K562 (cell line): ENCODE data around the gene AGFG1.

Experiments
- CEBPB ChIP-seq: fragments of 450-650 bp; IDR thresholded peaks from 2 replicates; pipeline ENCODE4 v1.6.1; 2016; ENCODE audit warnings: missing genetic modification characterization, missing compliant biosample characterization
- CHCHD3 ChIP-seq: fragments of 250-450 bp; sonication (Bioruptor Pico); IDR thresholded peaks from 2 replicates; pipeline ENCODE4 v2.1.2; 2022; ENCODE audit warnings: mild to moderate bottlenecking
- EZH2 ChIP-seq: IDR thresholded peaks from 2 replicates; pipeline ENCODE4 v1.6.1; 2012; ENCODE audit warnings: low read depth, mild to moderate bottlenecking, inconsistent platforms, low read length, borderline replicate concordance
- FOS ChIP-seq: IDR thresholded peaks from 3 replicates; pipeline ENCODE4 v1.6.1; 2011; ENCODE audit not compliant: insufficient read length; ENCODE audit errors: extremely low read depth
- FOSL1 ChIP-seq: fragments of 200-800 bp; sonication (Bioruptor generic); conservative IDR thresholded peaks from 2 replicates; pipeline ENCODE4 v1.6.1; 2016; ENCODE audit warnings: missing genetic modification characterization, missing compliant biosample characterization
- YY1 ChIP-seq, 3 experiments: IDR thresholded peaks; 2 replicates each; pipeline ENCODE4 v1.6.1; 2011; ENCODE audit warnings: low read length in 2 of 3, mild to moderate bottlenecking in 2 of 3, moderate library complexity in 2 of 3, borderline replicate concordance in 1 of 3, control low read depth in 1 of 3, low read depth in 1 of 3; ENCODE audit not compliant: insufficient read depth in 3 of 3, insufficient replicate concordance in 2 of 3, control insufficient read depth in 1 of 3, insufficient read length in 1 of 3; ENCODE audit errors: extremely low read depth in 1 of 3
- ZBTB8A ChIP-seq: fragments of 450-650 bp; IDR thresholded peaks from 2 replicates; pipeline ENCODE4 v1.6.1; 2018; ENCODE audit warnings: mild to moderate bottlenecking, moderate library complexity; ENCODE audit not compliant: partially characterized antibody
- TF ChIP-seq, protein P1 (sequence below), 3 experiments: IDR thresholded peaks in 2 of 3; conservative IDR thresholded peaks in 1 of 3; 2 replicates each; pipeline ENCODE4 v1.5.1; 2011 to 2012; ENCODE audit warnings: low read length in 3 of 3, mild to moderate bottlenecking in 3 of 3, control low read depth in 2 of 3, improper control_type of control experiment in 1 of 3, inconsistent platforms in 1 of 3, low read depth in 1 of 3, mixed read lengths in 1 of 3, moderate library complexity in 1 of 3; ENCODE audit not compliant: insufficient read depth in 2 of 3
- TF ChIP-seq, protein P2 (sequence below): fragments of 250-450 bp; sonication (Bioruptor Pico); IDR thresholded peaks from 2 replicates; pipeline ENCODE4 v1.4.0; 2020
- TF ChIP-seq, protein P3 (sequence below): sonication (generic); formaldehyde crosslinking; IDR thresholded peaks from 2 replicates; pipeline ENCODE4 v1.8.0; 2022; ENCODE audit warnings: mild to moderate bottlenecking, missing genetic modification reagents, borderline replicate concordance

DNA sequence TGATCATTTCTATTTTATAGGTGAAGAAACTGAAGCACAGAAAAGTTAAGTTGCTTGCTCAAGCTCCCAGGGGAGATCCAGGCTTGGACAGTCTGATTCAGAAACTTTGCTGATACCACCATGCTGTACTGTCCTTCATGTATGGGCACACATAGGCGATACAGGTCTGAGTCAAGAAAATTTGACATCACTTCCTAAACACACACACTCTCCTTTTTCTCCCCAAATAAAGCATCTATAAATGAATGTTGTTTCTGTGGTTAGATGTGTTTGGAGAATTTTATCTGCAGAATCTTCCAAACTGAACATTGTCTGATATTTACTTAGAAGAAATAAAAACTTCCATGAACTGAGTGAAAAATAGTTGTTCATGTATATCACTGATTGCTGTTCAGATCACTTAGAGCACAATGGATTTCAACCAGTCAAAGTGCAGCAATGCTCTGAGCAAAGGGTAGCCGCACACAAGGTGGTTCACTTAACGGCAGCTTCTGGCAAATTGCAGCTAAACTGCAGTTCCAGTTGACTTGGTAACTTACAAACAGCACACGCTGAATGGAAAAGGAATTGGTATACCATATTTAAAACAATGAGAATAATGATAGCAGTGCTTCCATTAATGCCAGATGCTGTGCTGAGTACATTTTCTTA lies 10.0 kb upstream of the AGFG1 start:
- TF ChIP-seq YY1 (IDR thresholded peaks at IDR 0.05; ENCODE audit: borderline replicate concordance in 1 of 3, control insufficient read depth in 1 of 3, extremely low read depth in 1 of 3, insufficient read depth in 3 of 3, insufficient read length in 1 of 3, insufficient replicate concordance in 2 of 3, low read depth in 1 of 3, low read length in 2 of 3), result no peak
- no peak for TF ChIP-seq CEBPB (tag)
- no peak for TF ChIP-seq CHCHD3 (CRISPR knock-in tag)
- TF ChIP-seq, protein P1, sequence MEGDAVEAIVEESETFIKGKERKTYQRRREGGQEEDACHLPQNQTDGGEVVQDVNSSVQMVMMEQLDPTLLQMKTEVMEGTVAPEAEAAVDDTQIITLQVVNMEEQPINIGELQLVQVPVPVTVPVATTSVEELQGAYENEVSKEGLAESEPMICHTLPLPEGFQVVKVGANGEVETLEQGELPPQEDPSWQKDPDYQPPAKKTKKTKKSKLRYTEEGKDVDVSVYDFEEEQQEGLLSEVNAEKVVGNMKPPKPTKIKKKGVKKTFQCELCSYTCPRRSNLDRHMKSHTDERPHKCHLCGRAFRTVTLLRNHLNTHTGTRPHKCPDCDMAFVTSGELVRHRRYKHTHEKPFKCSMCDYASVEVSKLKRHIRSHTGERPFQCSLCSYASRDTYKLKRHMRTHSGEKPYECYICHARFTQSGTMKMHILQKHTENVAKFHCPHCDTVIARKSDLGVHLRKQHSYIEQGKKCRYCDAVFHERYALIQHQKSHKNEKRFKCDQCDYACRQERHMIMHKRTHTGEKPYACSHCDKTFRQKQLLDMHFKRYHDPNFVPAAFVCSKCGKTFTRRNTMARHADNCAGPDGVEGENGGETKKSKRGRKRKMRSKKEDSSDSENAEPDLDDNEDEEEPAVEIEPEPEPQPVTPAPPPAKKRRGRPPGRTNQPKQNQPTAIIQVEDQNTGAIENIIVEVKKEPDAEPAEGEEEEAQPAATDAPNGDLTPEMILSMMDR (IDR thresholded peaks at IDR 0.05 in 2 of 3, conservative IDR thresholded peaks at IDR 0.05 in 1 of 3; ENCODE audit: insufficient read depth in 2 of 3, low read depth in 1 of 3, low read length in 3 of 3), result no peak
- TF ChIP-seq, protein P2, sequence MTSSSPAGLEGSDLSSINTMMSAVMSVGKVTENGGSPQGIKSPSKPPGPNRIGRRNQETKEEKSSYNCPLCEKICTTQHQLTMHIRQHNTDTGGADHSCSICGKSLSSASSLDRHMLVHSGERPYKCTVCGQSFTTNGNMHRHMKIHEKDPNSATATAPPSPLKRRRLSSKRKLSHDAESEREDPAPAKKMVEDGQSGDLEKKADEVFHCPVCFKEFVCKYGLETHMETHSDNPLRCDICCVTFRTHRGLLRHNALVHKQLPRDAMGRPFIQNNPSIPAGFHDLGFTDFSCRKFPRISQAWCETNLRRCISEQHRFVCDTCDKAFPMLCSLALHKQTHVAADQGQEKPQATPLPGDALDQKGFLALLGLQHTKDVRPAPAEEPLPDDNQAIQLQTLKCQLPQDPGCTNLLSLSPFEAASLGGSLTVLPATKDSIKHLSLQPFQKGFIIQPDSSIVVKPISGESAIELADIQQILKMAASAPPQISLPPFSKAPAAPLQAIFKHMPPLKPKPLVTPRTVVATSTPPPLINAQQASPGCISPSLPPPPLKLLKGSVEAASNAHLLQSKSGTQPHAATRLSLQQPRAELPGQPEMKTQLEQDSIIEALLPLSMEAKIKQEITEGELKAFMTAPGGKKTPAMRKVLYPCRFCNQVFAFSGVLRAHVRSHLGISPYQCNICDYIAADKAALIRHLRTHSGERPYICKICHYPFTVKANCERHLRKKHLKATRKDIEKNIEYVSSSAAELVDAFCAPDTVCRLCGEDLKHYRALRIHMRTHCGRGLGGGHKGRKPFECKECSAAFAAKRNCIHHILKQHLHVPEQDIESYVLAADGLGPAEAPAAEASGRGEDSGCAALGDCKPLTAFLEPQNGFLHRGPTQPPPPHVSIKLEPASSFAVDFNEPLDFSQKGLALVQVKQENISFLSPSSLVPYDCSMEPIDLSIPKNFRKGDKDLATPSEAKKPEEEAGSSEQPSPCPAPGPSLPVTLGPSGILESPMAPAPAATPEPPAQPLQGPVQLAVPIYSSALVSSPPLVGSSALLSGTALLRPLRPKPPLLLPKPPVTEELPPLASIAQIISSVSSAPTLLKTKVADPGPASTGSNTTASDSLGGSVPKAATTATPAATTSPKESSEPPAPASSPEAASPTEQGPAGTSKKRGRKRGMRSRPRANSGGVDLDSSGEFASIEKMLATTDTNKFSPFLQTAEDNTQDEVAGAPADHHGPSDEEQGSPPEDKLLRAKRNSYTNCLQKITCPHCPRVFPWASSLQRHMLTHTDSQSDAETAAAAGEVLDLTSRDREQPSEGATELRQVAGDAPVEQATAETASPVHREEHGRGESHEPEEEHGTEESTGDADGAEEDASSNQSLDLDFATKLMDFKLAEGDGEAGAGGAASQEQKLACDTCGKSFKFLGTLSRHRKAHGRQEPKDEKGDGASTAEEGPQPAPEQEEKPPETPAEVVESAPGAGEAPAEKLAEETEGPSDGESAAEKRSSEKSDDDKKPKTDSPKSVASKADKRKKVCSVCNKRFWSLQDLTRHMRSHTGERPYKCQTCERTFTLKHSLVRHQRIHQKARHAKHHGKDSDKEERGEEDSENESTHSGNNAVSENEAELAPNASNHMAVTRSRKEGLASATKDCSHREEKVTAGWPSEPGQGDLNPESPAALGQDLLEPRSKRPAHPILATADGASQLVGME (CRISPR knock-in tag), result no peak
- TF ChIP-seq FOSL1, result no peak
- TF ChIP-seq FOS, result no peak
- no peak for TF ChIP-seq EZH2
- TF ChIP-seq ZBTB8A, result no peak
- TF ChIP-seq, protein P3, sequence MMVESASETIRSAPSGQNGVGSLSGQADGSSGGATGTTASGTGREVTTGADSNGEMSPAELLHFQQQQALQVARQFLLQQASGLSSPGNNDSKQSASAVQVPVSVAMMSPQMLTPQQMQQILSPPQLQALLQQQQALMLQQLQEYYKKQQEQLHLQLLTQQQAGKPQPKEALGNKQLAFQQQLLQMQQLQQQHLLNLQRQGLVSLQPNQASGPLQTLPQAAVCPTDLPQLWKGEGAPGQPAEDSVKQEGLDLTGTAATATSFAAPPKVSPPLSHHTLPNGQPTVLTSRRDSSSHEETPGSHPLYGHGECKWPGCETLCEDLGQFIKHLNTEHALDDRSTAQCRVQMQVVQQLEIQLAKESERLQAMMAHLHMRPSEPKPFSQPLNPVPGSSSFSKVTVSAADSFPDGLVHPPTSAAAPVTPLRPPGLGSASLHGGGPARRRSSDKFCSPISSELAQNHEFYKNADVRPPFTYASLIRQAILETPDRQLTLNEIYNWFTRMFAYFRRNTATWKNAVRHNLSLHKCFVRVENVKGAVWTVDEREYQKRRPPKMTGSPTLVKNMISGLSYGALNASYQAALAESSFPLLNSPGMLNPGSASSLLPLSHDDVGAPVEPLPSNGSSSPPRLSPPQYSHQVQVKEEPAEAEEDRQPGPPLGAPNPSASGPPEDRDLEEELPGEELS (CRISPR knock-in tag), result no peak
